ENCODE data around the gene GLRX. TPM values are rescaled to one million over a fixed set of nuclear protein-coding genes. Genes with fewer than 3 reads are reported as not detected.

The GLRX gene
- total RNA-seq, 1 donor from 2014 or later: 139 TPM

DNA sequence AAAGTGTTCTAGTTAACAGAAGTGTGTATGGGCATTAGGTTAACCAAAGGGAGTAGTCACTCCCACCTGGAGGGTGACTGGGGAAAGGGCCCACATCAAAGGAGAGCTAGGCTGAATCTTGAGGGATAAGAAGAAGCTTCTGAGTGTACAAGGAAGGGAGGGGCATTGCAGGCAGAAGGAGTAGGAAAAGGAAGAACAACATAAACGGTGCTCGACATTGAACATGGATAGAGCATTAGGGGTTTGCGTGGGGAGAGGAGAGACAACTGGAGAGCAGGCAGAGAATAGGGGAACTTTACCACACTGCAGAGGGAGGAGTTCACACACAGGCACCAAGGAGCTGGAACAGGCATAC lies 5.3 kb upstream of the GLRX start:
- TF ChIP-seq, protein P1, sequence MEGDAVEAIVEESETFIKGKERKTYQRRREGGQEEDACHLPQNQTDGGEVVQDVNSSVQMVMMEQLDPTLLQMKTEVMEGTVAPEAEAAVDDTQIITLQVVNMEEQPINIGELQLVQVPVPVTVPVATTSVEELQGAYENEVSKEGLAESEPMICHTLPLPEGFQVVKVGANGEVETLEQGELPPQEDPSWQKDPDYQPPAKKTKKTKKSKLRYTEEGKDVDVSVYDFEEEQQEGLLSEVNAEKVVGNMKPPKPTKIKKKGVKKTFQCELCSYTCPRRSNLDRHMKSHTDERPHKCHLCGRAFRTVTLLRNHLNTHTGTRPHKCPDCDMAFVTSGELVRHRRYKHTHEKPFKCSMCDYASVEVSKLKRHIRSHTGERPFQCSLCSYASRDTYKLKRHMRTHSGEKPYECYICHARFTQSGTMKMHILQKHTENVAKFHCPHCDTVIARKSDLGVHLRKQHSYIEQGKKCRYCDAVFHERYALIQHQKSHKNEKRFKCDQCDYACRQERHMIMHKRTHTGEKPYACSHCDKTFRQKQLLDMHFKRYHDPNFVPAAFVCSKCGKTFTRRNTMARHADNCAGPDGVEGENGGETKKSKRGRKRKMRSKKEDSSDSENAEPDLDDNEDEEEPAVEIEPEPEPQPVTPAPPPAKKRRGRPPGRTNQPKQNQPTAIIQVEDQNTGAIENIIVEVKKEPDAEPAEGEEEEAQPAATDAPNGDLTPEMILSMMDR (IDR thresholded peaks at IDR 0.05; ENCODE audit: insufficient read depth, low read length, poor library complexity, severe bottlenecking): no peak
- DNase-seq (ENCODE audit: low read depth): no peak
- Histone ChIP-seq H3K4me3 (ENCODE audit: low read depth, low read length) (no peak overlapping the region), H3K36me3 (ENCODE audit: control insufficient read depth, insufficient read depth, low read length) (no peaks in the 10 kb centered on the region), H3K27me3 (ENCODE audit: control insufficient read depth, insufficient read depth, low read length) (no peaks in the 10 kb centered on the region)

GRCh38 chr5:95826949-95827891 lies 4.7 kb upstream of the GLRX start:
- Histone ChIP-seq H3K36me3 (ENCODE audit: control insufficient read depth, insufficient read depth, low read length) (no peaks in the 10 kb centered on the region), H3K4me3 (ENCODE audit: low read depth, low read length) (no peak overlapping the region), H3K27me3 (ENCODE audit: control insufficient read depth, insufficient read depth, low read length) (no peaks in the 10 kb centered on the region)
- TF ChIP-seq, protein P1 (IDR thresholded peaks at IDR 0.05; ENCODE audit: insufficient read depth, low read length, poor library complexity, severe bottlenecking): no peak
- no peak for DNase-seq (ENCODE audit: low read depth)

DNA sequence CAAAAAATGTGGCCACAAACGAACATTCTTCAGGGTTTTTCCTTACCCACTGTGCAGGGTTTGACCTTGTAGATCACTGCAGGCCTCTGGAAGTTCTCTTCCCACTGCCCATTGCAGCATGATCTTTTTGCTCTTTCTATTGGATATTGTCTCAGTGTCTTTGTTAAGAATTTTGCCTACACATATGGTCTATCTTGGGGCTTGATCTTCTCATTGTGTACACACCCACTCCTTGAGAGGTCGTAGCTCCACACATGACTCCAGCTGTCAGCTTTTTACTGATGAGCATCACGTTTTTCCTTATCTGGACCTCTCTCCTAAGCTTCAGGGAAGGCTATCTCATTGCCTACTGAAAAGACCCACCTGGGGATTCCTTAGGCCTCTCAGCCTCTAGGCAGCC lies 3.0 kb upstream of the GLRX start:
- Histone ChIP-seq H3K4me3 (ENCODE audit: low read depth, low read length) (no peak overlapping the region), H3K36me3 (ENCODE audit: control insufficient read depth, insufficient read depth, low read length) (no peaks in the 10 kb centered on the region), H3K27me3 (ENCODE audit: control insufficient read depth, insufficient read depth, low read length) (no peaks in the 10 kb centered on the region)
- no peak for DNase-seq (ENCODE audit: low read depth)
- TF ChIP-seq, protein P1 (IDR thresholded peaks at IDR 0.05; ENCODE audit: insufficient read depth, low read length, poor library complexity, severe bottlenecking): no peak

DNA sequence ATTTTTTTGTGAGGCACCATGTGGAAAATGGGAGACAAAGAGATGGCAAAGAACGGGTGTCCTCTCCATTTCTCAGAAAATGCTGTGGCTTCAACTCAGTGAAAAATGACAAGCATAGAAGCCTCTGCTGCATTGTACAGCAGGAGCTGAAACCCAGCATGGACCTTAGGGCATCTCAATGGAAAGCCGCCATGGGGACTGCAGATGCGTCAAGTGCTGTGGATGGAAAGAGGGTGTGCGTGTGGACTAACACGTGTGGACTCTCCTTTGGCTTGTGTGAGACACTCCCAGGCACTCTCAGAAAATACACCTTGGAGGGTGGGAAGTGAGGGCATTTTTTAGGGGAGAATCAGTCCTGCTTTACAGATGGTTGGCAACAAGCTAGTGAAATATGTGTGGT lies 2.2 kb upstream of the GLRX start:
- Histone ChIP-seq H3K27me3 (ENCODE audit: control insufficient read depth, insufficient read depth, low read length) (no peaks in the 10 kb centered on the region), H3K4me3 (ENCODE audit: low read depth, low read length) (no peak overlapping the region), H3K36me3 (ENCODE audit: control insufficient read depth, insufficient read depth, low read length) (no peaks in the 10 kb centered on the region)
- TF ChIP-seq, protein P1 (IDR thresholded peaks at IDR 0.05; ENCODE audit: insufficient read depth, low read length, poor library complexity, severe bottlenecking): no peak
- DNase-seq (ENCODE audit: low read depth): no peak

- DNase-seq (ENCODE audit: low read depth): peak; percentile 69
Measured at GRCh38 chr5:95823738-95824609, 1.4 kb upstream of the GLRX start.

More at GRCh38 chr5:95823738-95824609, 1.4 kb upstream of the GLRX start:
- TF ChIP-seq, protein P1 (IDR thresholded peaks at IDR 0.05; ENCODE audit: insufficient read depth, low read length, poor library complexity, severe bottlenecking): no peak
- Histone ChIP-seq H3K27me3 (ENCODE audit: control insufficient read depth, insufficient read depth, low read length) (no peaks in the 10 kb centered on the region), H3K4me3 (ENCODE audit: low read depth, low read length) (no peak overlapping the region), H3K36me3 (ENCODE audit: control insufficient read depth, insufficient read depth, low read length) (no peaks in the 10 kb centered on the region)

All from kidney epithelial cell (primary cell).